NB4 (cell line): ENCODE results near the gene NRM.
A peak's percentile ranks its signal among the peaks of the same experiment; 100 is the strongest.

ENCODE experiments used
- DNase-seq: peaks from one replicate; pipeline ENCODE4 v3.0.0; 2010; ENCODE audit warnings: low read depth
- H3K4me3 ChIP-seq: one replicate; pipeline ENCODE4 v1.5.1; 2011; ENCODE audit warnings: mild to moderate bottlenecking, low read depth, low read length, moderate library complexity
- CTCF ChIP-seq: IDR thresholded peaks from one replicate; pipeline ENCODE4 v1.5.1; 2012; ENCODE audit warnings: low read depth, low read length
- MYC ChIP-seq: IDR thresholded peaks from 2 replicates; pipeline ENCODE4 v1.6.1; 2011; ENCODE audit warnings: low read depth, low read length
- POLR2A ChIP-seq: IDR thresholded peaks from 2 replicates; pipeline ENCODE4 v1.6.1; 2011; ENCODE audit warnings: mild to moderate bottlenecking; ENCODE audit not compliant: insufficient read length; ENCODE audit errors: extremely low read depth
- TF ChIP-seq, protein P1 (sequence below): IDR thresholded peaks from 2 replicates; pipeline ENCODE4 v1.6.1; 2011; ENCODE audit warnings: low read depth, low read length

NRM gene

DNA sequence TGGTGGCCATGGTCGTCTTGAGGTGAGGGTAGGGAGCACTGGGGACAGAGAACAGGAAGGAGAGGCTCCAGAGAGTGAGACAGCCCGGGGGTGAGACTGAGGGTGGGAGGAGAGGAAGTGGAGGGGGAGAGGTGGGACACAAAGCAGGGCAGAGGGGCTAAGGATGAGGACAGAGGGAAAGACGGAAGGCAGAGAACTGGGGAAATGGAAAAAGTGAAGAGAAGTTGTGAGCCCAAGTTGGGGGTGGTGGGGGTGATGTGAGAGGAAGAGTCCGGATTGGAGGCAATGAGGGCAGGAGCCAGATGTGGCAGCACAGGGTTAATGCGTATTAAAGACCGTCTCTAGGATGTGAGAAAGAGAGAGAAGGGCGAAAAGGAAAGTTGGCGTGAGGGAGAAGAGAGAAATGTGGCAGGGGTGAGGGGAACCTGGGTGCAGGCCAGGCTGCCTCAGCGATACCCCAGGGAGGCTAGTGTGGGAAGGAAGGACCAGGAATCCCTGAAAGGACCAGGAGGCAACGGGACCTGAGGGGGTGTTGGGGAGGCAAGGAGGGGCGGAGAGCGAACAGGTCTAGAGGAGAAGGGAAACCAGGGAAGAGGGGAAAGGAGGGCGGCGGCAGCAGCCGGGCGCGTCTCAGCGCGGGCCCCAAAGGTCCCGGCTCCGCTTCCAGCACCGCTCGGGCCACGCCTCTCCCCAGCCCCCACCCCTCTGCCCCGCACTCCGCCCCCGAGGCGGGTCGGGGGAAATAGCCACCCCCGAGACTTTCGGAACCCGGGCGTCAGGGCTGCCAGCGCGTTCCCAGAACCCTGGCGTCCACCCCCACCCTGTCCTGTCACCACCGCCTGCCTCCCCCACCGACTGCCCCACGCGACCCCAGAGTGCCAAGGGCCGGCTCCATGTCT is 4.5 kb downstream of the NRM start, which contains the start of gene PPP1R18:
Gene PPP1R18, minus strand, starts transcription at position 637 of the 899 bp plus-strand sequence. Its CDS starts 627 bp downstream, at position 10.
- TF ChIP-seq, protein P1, sequence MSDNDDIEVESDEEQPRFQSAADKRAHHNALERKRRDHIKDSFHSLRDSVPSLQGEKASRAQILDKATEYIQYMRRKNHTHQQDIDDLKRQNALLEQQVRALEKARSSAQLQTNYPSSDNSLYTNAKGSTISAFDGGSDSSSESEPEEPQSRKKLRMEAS: no peak
- no peak for TF ChIP-seq POLR2A
- 0 out of 2 replicates have a peak, but pooled peaks have one; percentile 16 for TF ChIP-seq MYC
- TF ChIP-seq CTCF: no peak

GRCh38 chr6:30685157-30686008 is 5.4 kb downstream of the NRM start:
- peak overlapping the region; percentile 78 for H3K4me3 ChIP-seq
- peak; percentile 31 for DNase-seq
- peak; percentile 20 for TF ChIP-seq CTCF
- no peak for TF ChIP-seq POLR2A
- TF ChIP-seq MYC: no peak
- TF ChIP-seq, protein P1: no peak

More for the DNA sequence above, 4.5 kb downstream of the NRM start, which contains the start of gene PPP1R18:
- H3K4me3 ChIP-seq: peak within 1 kb of the TSS; percentile 78
- DNase-seq: peak; percentile 67

- H3K4me3 ChIP-seq: peak overlapping the region; percentile 78
- peak; percentile 81 for DNase-seq
Measured at GRCh38 chr6:30684386-30685156, 6.2 kb downstream of the NRM start.

GRCh38 chr6:30683980-30684338 is 6.8 kb downstream of the NRM start:
- TF ChIP-seq MYC (no peak), POLR2A (no peak), CTCF (no peak)
- TF ChIP-seq, protein P1: no peak
- no peak for DNase-seq
- H3K4me3 ChIP-seq: peak overlapping the region; percentile 78

More at GRCh38 chr6:30684386-30685156, 6.2 kb downstream of the NRM start:
- TF ChIP-seq CTCF: no peak
- no peak for TF ChIP-seq POLR2A
- TF ChIP-seq, protein P1: no peak
- TF ChIP-seq MYC: no peak
